GM12873 (cell line): Measurements from ENCODE around the gene CA5A.

Experiments used
- TF ChIP-seq, protein P1 (sequence below): IDR thresholded peaks from 2 replicates; pipeline ENCODE4 v1.5.1; 2012; ENCODE audit warnings: low read depth, mild to moderate bottlenecking, moderate library complexity, low read length, control low read depth; ENCODE audit not compliant: insufficient read depth; ENCODE audit errors: missing control alignments

CA5A gene

DNA sequence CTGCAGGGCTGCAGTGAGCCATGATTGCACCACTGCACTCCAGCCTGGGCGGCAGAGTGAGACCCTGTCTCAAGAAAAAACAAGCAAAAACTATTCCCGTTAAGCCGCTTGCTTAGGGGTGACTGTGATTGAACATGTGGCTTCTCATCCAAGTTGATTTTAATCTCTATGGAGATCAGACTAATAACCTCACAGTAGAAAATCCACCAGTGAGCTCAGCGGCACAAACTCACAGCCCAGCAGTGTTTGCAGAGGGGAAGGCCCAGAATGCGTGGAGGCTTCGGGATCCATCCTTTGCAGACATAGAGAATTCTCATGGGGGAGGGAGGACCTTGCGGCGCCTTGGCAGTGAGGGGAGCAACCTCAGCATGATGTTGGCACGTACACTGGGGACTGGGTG, 22.3 kb upstream of the CA5A start:
- TF ChIP-seq, protein P1, sequence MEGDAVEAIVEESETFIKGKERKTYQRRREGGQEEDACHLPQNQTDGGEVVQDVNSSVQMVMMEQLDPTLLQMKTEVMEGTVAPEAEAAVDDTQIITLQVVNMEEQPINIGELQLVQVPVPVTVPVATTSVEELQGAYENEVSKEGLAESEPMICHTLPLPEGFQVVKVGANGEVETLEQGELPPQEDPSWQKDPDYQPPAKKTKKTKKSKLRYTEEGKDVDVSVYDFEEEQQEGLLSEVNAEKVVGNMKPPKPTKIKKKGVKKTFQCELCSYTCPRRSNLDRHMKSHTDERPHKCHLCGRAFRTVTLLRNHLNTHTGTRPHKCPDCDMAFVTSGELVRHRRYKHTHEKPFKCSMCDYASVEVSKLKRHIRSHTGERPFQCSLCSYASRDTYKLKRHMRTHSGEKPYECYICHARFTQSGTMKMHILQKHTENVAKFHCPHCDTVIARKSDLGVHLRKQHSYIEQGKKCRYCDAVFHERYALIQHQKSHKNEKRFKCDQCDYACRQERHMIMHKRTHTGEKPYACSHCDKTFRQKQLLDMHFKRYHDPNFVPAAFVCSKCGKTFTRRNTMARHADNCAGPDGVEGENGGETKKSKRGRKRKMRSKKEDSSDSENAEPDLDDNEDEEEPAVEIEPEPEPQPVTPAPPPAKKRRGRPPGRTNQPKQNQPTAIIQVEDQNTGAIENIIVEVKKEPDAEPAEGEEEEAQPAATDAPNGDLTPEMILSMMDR: no peak

DNA sequence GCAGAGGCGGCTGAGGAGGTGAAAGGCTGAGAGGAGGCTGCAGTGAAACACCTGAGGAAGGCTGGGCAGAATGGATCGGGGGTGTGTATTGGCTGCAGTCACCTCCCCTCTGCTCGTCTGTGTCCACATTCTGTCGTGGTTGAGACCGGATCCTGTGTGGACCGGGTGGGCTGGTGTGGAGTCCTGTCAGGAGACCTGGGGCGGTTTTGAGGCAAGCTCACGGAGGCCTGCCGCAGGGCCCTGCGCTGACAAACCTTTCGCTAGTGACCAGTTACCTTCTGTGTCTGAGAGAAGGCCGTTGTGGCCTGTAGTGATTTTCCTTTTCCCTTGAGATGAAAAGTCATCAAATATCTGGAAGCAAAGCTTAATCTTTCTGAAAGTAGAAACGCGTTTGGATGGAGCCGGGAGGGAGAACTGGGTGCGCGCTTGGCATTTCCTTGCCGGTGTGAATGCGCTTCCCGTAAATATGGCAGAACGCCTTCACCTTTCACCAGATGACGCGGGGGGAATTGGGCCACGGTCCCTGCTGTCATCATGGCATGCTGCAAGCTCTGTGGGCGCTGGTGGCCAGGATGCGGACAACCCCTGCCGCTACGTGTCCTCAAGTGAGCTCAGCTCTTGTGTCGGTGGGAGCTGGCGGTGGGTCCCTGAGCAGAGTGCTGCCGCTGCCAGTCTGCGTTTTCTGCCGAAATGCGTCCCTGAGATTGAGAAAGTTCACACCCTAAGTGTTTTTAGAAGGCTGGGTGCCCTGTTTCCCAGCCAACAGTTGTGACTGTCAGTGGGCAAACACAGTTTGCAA, 21.2 kb upstream of the CA5A start:
- TF ChIP-seq, protein P1: no peak

DNA sequence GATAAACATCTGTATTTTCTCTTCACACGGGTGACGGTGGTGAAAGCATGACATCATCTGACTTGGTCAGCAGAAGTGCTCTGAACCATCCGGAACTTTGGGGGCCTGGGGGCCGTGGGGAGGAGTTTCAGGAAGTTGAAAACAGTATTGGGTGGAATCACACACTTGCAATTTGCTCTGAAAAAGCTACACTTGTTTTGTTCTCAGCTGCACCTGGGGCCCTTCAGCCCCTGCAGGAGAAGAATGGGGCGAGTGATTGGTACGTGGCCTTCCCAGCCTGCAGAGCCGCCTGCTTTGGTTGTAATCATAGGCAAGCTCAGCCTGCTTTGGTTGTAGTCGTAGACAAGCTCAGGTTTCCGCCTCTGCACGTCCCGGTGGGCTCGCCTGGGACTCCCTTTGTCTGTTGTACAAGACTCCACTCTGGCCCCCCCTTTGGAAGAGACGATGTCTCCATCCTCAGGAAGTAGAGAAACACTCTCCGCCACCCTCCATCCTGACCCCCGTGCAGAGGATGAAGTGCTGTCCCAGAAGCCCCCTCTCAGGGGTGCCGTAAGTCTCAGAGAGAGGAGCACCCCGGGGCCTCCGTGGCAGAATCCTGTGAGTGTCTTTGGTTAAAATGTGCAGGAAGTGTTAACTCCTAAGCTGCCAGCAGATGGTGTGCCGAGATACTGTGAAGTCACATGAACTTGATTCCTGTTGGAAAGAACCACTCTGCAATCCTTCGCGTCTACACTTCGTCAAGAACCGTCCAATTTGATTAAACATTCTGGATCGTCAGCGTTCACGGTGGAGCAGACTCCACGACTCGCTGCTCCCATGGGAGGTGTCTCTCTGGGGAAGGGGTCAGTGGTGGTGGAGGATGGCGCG, 20.3 kb upstream of the CA5A start:
- TF ChIP-seq, protein P1: peak; percentile 69

- TF ChIP-seq, protein P1: no peak
Measured at GRCh38 chr16:87956098-87956364, 19.7 kb upstream of the CA5A start.

- TF ChIP-seq, protein P1: no peak
Measured at GRCh38 chr16:87955302-87956097, 19.2 kb upstream of the CA5A start.

DNA sequence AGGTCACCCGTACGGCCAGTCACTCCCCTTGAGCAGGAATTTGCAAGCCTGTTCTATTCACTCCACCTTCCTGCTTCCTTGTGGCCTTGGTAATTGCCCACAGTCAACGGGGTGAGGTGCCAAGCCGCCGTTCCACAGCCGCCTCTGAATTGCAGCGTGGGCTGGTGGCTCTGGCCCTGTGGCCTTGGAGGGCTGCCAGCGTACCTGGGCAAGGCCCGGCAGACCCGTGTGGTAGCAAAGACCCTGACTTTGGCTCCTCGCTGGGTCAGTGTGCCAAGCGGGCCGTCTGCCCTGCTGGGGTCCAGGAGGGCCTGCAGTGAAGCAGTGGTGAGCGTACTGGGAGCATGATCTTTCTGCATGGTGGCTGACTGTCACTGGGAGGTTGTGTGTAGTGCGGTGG, 18.5 kb upstream of the CA5A start:
- TF ChIP-seq, protein P1: no peak

DNA sequence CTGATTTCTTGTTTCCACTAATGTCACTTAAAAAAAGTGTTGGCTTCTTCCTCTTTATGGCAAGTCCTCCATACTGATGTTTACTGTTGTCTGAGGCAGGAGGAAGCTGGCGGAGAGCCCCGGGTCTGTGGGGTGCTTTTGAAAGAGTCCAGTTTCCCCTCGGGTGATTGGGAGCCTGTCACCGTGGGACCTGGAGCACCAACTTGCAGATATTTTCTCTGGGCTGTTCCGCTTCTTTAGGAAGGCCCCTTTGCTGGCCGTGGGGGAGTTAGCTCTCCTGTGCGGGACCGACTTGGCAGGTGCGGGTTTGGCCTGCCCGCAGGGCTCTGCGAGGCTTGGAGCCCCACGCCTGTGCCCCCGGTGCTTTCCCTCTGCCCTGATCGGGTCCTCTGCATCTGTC, 18.0 kb upstream of the CA5A start:
- TF ChIP-seq, protein P1: no peak
